Renal cortical epithelial cell (primary cell): Measurements from ENCODE around the gene RREB1. TPM values are rescaled to one million over a fixed set of nuclear protein-coding genes. Genes with fewer than 3 reads are reported as not detected.
"Not testable (repeated sequence)": the region's sequence is repeated elsewhere in the genome, so short reads cannot be mapped to it uniquely, and the experiment has no call there.

Source experiments
- DNase-seq: peaks from one replicate; pipeline ENCODE4 v3.0.0-alpha.2; 2011; ENCODE audit warnings: low read depth
- total RNA-seq: library from RNA; depleted of rRNA; stranded (reverse); fragments of >200 nt; gene quantifications from 2 replicates; pipeline ENCODE4 v1.2.3, GENCODE V29; 2014

Gene RREB1
- total RNA-seq, 1 donor from 2014 or later: 42.6 TPM

DNA sequence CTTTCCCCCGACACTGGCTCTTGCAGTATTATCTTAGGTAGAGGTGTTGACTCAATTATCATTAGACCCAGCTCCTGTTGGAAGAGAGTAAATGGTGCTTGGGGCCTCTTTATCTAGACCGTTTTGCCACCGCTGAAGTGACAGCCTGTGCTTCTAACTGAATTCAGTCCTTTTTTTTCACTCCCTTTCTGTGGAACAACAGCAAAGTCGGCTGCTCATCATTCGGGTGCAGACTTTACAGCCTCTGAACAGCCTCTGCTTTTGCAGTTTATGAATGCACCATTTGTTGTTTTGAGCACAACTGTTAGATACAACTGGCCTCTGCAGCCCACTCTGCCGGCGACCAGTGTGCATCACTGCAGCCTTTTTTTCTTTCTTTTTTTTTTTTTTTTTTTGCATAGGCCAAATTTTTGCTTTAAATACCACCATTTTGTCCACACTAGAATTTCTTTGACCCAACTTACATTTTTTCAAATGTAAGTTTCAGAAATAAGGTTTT is 35.8 kb downstream of the RREB1 start:
- no peak for DNase-seq

DNA sequence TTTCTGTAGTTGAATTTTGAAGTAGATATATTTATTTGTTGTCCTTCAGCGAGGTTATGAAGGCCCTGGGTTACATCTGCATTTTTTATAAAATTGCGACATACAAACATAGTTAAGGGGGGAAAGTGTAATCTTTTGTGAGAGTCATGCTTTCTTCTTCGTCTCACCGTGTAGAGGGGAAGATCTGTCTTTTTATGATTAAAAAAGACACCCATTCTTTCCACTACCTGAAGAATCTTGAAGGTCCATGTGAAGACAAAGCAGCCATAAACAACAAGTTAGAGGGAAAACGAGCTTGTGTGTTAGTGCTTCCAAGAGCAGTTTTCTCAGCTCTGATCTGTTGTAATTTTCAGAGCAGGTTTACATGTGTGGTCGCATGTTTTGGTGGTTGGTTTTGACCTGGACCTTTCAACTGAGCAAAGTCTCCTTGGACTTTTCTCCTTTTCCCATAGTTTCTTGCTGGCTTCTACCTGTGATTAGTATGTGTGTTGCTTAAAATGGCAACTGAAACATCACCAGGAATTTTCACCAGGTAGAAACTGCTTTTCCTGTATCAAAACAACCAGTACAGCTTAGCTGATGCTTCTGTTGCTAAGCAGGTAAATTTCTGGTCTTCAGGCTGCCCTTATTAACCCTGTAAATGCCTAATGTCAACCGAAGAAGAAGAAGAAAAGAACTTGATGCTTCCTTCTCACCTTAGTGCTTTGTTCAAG is 37.3 kb downstream of the RREB1 start:
- DNase-seq: no peak

DNA sequence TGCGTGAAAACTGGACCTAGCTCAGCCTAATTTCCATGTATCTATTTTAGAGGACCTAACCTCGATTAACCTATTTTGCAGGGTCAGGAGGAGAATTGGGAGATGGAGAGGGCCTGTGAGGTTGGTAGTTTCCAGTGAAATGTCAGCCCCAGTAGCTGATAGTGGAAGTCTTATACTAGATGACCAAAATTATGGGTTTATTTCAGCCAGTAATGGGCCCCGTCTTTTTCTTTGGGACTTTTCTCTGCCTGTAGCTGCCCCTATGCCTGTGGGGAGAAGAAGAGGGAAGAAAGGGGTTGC is 37.8 kb downstream of the RREB1 start:
- DNase-seq: no peak

DNA sequence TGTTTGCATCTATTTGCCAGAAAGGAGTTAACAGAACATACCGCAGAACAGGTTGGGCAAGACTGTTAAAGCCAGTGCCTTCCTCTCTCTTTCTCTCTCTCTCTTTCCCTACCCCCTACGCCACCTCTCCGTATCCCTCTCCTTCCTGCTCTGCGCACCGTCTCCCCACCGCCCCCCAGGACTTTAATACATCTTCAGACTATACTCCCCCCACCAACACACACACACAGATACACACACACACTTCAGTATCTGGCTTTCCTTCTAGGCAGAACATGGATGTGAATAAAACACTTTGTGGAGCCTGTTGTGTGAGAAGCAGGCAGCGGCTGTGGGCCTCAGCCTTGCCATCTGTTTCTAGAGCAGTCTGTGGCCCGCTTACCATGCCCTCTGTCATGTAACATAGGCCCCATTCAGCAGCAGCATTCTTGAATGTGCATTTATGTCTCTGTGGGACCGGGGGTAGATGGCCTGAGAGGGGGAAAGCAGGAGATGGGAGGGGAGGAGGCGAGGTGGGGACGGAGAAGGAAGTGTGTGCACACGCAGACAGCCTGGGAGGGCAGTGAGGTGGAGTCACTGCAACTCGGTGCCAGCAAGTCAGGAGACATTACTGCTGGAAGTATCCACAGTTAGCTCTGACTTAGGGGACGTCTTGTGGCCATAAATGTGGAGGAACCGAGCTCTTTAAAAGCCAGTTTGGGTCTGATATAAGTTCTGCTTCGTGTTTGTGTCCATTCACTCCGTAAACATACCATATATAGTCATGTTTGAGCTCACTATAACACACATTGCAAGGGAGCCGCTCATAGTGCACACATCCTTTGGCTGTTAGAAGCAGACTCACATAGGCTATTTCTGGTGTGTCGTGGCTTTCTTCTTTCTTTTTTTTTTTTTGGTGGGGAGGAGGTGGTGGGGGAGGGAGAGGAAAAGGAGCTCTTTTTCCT is 38.4 kb downstream of the RREB1 start:
- DNase-seq: peak; percentile 56

DNA sequence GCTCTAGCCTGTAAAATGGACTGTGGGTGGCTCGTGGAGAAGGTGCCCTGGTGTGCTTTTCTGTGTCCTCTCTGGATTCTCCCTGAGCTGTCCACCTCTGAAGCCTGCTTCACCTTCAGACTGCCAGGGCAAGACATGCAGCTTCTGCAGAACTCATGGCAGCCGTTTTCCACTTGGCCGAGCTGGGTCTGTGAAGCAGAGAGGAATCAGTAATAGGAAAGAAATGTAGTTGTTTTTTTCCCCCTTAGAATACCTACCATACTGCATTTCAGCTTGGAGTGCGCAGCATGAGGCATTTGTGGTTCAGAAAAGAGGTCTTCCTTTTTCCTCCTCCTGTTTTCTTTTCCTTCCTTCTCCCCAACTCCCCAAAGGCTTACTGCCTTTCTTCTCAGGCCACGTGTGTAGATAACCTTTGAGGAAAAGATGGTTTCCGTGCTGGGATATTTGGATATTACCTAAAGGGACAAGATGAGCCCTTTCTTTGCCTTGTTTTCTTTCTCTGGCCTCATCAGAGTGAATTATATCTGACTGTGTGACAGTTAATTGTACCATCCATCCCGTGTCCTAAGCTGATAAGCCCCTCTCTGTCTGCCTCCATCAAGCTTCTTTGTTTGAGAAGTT is 39.4 kb downstream of the RREB1 start:
- peak; percentile 78 for DNase-seq

DNA sequence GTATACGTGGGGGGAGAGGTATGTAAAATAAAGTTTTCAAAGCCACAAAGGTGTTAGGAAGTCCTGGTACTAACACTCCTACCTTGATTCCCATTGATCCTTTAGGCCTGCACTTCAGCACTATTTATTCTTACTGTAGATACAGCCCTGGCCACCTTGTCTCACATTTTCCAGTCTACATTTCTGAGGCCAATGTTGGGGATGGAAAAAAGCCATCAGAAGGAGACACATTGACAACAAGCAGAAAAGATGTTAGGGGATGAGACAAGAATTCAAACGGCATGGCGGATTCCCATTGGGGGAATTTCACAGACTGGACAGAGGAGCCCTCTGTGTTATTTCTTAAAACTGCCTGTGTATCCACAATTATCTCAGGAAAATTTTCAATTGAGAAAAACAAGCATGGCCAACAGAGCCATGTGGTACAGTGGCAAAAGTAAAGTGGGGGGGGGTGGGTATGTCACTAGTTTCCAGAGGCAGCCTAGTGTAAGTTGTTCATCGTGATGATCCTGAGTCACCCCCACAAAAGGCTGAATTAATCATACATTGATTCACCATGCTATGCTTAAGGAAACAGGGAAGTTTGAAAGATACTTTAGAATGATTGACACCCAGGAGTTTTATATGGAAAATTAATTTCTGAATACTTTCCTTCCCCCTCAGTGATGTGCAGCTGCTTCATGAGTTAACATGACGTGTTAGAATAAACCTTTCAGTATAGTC is 40.5 kb downstream of the RREB1 start:
- DNase-seq: peak; percentile 89

DNA sequence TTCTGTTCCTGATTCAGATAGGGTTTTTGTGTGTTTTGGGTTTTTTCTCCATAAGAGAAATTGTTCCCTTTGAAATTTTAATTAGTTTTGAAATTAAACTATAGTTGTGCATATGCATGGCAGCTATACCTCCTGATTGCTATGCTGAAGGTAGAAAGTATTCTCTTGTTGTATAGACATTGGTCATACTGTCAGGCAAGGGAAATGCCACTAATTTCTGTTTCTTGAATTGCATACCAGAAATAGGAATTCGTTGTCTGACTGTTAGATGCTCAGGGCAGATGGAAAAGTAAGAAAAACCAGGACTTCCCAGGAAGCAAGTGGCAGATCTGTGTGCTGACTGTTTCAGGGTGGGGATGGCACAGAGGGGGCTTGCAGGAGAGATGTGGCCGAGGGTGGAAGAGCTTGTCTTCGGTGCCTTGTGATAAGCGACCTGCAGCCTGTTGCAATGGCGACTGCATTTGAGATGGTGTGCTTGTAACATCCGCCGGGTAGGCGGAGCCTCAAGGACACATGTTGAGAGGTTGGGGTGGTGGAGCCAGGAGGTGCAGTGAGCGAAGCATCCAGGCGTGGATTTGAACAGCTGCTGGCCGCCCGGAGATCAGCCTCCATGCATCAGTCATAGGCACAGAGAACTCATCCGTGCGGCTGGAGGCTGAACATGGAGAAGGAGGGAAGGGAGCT is 42.8 kb downstream of the RREB1 start:
- DNase-seq: peak; percentile 56

DNA sequence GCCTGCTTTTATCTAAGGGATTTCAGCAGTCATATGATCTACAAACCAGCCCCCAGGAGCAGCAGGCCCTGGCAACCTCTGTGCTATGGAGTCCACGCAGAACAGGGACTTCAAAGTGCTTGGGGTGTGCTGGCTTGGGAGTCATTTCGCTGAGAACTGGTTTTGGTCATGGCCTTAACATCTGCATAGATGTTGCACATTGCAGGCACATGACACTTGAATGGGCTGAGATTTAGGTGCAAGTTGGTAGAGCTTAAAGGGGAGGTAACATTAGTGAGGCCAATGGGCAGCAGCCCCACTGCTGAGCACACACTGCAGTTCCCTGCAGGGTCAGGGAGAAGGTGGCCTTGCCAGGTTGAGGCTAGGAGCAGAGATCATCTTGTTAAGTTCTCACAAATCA is 43.6 kb downstream of the RREB1 start:
- DNase-seq: no peak

DNA sequence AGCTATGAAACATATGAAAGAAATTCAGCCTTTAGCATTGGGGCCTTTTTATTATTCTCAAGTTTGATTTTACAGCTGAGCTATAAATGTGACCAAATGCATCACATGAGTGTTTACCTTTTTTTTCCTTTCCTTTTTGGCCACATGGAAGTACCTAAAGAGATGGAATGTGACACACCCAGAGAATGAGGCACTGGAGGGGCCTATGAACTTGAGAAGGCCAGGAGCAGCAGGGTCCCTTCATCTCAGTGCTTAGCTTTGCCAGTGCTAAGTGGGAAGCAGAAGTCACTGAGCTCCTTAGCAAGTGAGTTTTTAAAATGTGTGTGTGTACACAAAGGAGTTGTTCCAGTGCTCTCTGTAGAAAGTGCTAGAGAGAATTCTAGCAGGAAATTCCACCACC is 44.7 kb downstream of the RREB1 start:
- DNase-seq: peak; percentile 37

DNA sequence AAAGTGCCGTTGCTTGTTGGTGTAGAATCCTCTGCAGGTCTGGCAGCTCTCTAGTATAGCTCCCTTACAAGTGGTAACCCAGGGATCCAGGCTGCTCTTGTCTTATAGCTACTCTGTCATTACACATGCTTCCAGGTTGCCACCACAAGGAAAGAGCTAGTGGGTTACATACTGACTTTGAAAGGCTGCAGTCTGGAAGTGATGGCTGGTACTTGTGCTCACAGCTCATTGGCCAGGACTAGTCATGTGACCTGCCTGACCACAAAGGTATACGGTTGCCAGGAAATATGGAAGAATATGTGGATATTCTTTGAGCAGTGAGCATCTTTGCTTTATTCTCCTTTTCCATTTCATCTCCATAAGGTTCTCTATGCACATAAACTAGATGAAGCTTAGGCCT is 46.0 kb downstream of the RREB1 start:
- no peak for DNase-seq

DNA sequence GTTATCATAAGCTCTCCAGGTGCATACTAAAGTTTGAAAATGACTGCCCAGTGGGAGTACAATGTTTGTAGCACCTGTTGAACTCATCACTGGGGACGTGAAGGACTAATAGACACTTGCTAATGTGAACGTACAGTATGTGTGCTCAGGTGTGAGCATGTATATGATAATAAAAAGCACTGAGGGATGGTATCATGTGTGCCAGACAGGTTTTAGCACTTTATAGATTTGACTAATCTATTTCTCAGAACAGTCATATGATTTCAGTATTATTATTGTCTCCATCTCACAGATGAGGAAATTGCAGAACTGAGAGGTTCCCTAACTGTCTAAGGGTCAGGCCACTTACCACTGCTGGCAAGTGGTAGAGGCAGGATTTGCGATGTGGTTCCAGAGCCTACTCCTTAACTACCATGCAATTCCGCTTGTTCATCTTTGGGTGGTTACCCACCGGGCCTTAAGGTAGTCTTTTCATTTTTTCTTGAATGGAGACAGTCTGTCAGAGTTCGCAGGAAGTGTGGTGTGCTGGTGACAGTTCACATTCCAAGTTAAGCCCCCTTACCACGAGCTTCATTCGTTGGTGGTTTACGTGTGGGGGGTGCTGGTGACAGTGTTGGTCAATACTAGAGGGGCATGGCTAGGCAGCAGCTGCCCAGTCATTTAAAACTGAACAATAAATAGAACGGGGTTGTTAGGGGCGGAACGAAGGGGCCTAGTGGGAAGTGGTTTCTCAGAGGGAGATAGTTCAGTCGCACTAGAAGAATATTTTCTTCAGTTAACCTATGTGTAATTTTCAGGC is 46.8 kb downstream of the RREB1 start:
- DNase-seq: no peak

DNA sequence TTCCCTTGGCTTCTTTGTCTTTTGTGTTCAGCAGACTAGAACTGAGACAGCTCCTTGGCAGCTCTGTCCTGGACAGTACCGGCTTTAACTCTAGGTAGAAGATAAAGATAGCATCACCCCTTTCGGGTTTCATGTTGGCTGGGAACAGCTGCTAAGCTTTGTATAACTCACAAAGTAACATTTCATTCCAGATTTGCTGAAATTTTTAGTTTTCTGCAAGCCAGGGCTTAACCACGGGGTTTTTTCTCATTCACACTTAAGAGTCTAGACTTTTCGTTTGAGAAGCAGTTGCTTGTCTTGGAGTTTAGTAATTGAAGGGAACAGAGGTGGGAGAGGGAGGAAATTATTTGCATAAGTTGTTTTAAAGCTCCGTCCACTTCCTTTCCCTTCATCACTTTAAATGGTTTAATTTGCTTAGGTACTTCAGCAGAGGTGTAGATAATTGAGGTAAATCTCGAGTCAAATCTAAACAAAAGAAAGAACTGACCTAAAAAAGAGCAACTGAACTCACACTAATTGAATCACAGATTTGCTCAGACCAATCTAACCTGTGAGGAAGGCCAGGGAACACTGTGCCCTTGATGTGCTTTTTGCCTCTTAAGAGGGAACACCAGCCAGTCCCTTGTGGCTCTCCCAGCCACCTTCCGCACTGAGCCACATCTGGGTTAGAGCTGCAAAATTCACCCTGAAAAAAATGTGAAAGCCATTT is 48.3 kb downstream of the RREB1 start:
- no peak for DNase-seq

DNA sequence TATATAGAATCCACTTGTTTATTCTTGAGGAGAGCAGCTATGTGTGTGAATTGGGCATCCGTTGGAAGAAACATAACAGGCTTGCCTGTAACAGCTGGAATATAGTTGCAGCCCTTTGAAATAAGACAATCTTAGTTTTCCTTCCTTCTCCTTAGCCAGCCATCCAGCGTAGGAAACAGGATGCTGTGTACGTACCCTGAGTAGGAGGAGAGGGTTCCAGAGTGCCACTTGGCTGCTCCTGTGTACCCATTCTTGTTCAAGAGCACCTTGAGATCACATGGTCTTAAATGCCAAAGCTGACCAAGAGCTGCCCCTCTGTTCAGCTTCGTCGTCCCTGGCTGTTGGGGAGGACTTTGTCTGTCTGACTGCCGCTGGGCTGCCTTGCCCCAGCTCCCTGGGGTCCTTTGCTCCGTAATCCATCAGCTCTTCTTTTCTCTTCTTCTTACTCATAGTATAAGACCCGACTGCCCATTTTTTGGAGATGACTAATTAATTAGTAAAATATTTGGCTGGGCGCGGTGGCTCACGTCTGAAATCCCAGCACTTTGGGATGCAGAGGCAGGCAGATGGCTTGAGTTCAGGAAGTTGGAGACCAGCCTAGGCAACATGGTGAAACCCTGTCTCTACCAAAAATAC is 49.0 kb downstream of the RREB1 start:
- no peak for DNase-seq

DNA sequence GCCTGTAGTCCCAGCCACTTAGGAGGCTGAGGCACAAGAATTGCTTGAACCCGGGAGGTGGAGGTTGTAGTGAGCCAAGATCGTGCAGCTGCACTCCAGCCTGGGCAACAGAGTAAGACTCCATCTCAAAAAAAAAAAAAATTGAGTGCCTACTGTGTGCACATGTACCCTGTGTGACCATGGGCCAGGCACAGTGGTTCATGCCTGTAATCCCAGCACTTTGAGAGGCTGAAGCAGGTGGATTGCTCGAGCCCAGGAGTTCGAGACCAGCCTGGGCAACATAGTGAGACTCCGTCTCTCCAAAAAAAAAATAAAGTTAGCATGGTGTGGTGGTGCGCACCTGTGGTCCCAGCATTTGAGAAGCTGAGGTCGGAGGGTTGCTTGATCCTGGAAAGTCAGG is 49.5 kb downstream of the RREB1 start:
- not testable (repeated sequence) for DNase-seq

DNA sequence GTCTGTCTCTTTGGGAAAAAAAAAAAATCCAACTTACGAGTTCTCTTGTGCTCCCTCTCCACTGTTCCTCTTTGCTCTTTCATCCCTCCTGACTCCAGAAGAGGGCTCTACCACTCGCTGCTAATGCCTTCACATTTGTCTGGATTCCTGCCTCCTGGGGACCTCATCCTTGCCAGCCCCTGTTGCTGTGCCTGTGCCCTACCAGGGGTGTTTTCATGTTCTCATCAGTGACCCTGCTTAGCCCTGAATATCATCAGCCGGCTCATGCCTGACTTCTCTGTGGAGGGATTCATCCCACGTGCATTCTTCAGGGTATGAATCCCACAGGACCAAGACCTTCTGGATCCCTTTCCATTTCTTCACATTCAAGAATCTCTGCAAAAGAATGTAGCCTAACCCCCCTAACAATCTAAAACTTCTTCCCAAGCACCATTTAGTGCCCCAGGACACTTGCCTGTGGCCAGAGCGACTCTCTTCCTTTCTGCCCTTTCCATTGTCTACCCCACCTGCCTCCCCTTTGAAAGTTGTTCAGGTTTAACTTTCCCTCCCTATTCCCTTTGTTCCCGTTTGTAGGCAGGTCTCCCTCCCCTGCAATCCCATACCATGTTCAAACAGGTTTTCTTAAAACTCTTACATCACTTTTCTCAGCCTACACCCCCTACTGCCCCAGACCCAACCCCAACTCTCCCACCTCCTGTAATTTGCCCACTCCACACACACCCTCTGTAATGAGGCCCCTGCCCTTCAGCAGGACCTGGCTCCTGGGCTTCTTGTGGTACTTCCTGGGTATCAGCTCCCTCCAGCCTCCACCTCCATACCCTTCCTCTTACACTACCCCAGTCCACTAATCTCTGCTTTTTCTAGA is 50.2 kb downstream of the RREB1 start:
- peak; percentile 57 for DNase-seq

DNA sequence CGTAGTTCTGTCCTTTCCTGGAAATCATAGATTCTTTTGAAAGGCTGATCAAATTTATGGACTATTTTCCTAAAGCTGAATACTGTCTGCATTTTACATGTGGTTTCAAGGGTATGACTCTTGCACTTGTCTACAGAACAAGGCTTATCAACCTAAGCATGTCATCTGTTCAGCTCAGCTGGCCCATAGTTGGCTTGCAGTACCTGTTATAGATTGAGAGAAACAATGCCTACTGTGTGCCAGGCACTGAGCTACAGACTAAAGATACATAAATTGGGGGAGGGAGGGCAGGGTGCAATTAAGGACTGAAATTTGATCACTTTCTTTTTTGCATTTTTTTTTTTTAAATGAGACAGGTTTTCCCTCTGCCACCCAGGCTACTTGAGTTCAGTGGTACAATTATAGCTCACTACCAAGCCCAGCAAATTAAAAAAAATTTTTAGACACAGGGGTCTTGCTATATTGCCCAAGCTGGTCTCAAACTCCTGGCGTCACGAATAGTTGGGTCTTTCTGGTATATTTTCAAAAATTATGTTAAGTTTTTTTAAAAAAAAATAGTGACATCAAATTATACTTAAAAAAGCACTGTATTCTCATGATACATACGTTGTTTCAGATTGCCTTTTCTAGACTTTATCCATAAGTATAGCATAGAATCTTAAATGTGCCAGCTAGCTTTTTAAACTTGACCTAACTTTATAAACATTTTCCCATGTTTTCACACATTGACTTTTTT is 52.2 kb downstream of the RREB1 start:
- no peak for DNase-seq

DNA sequence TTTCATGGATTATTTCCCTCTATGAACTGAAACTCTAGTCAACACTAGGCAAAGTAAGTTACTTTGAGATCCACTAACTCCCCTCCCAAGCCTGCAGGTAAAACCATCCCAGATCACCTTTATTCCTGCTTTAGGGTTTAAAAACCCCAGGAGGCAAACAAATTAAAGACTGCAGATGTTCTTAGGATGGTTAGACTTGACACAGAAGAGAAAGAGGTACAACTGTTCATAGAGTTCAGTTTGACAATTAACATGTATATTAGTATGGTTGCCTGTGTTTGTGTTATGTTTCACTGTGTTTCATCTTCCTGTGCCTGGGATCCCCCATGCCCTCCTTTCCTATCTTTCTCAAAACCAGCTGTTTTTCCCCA is 53.5 kb downstream of the RREB1 start:
- no peak for DNase-seq

DNA sequence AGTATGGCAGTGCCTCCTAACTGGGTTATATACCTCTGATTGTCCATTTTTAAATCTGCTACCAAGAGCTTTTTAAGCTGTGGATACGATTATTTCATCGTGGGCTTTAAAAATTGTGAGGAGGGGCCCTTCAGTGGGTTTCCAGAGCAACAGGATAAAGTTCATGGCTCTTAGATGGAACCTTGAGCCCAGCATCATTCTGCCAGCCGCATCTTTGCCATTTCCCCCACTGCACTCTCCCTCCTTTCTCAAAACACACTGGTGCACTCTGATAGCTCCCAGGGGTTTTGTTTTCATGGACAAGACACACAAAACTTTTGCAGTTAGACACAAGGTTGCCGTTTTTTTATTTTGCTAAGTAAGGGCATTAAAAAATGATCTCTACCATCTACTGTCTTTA is 54.1 kb downstream of the RREB1 start:
- no peak for DNase-seq
